NCI-H82 (cell line): ENCODE data around the gene SH3BP5.

Experiments used
- DNase-seq: peaks from one replicate; lab custom pipeline; 2025; lab: John Stamatoyannopoulos, UW

The SH3BP5 gene

GRCh38 chr3:15325228-15325627, 7.2 kb downstream of the SH3BP5 start:
- DNase-seq: peak; percentile 55

GRCh38 chr3:15324379-15324808, 8.0 kb downstream of the SH3BP5 start:
- no peak for DNase-seq

GRCh38 chr3:15323063-15323462, 9.3 kb downstream of the SH3BP5 start:
- DNase-seq: no peak

GRCh38 chr3:15321349-15321748, 11.0 kb downstream of the SH3BP5 start:
- no peak for DNase-seq

GRCh38 chr3:15319575-15319974, 12.8 kb downstream of the SH3BP5 start:
- DNase-seq: no peak

GRCh38 chr3:15319136-15319535, 13.2 kb downstream of the SH3BP5 start:
- DNase-seq: no peak

- DNase-seq: no peak
These were observed 13.7 kb downstream of the SH3BP5 start for GRCh38 chr3:15318661-15319060.

- no peak for DNase-seq
These were observed 15.4 kb downstream of the SH3BP5 start for GRCh38 chr3:15316998-15317435.

GRCh38 chr3:15315003-15315402, 17.4 kb downstream of the SH3BP5 start:
- no peak for DNase-seq

- DNase-seq: no peak
These were observed 18.1 kb downstream of the SH3BP5 start for GRCh38 chr3:15314276-15314675.

GRCh38 chr3:15313461-15313860, 18.9 kb downstream of the SH3BP5 start:
- no peak for DNase-seq

- no peak for DNase-seq
These were observed 19.8 kb downstream of the SH3BP5 start for GRCh38 chr3:15312550-15312949.

- no peak for DNase-seq
These were observed 21.7 kb downstream of the SH3BP5 start for GRCh38 chr3:15310491-15311370.

- DNase-seq: no peak
These were observed 22.6 kb downstream of the SH3BP5 start for GRCh38 chr3:15309662-15310335.

- no peak for DNase-seq
These were observed 24.8 kb downstream of the SH3BP5 start for GRCh38 chr3:15307580-15307979.

GRCh38 chr3:15306979-15307359, 25.4 kb downstream of the SH3BP5 start:
- no peak for DNase-seq

- peak; percentile 7 for DNase-seq
These were observed 27.0 kb downstream of the SH3BP5 start for GRCh38 chr3:15305359-15305844.

- no peak for DNase-seq
These were observed 28.7 kb downstream of the SH3BP5 start for GRCh38 chr3:15303728-15304127.

- no peak for DNase-seq
These were observed 29.2 kb downstream of the SH3BP5 start for GRCh38 chr3:15303216-15303615.

GRCh38 chr3:15301761-15302160, 30.6 kb downstream of the SH3BP5 start:
- DNase-seq: no peak

- DNase-seq: peak; percentile 30
These were observed 31.9 kb downstream of the SH3BP5 start for GRCh38 chr3:15300323-15301078.

GRCh38 chr3:15299036-15299435, 33.4 kb downstream of the SH3BP5 start:
- peak; percentile 75 for DNase-seq
